Stomach (tissue), 9 donors: Measurements from ENCODE around the gene NUDT6. TPM values are rescaled to one million over a fixed set of nuclear protein-coding genes. Genes with fewer than 3 reads are reported as not detected.

Experiments
- DNase-seq, 2 donors: peaks; one replicate each; pipeline versions ENCODE4 v3.0.0 to v3.0.0-alpha.2; 2013 to 2019
- H3K27ac ChIP-seq, 5 donors: fragments of 200-600 bp in 4 of 5; sonication (generic) in 4 of 5; one replicate each; pipeline ENCODE4 v1.5.1; 2013 to 2019; ENCODE audit warnings: mild to moderate bottlenecking in 1 of 5, moderate library complexity in 1 of 5
- H3K27me3 ChIP-seq, 3 donors: fragments of 200-600 bp; sonication (generic); one replicate each; pipeline ENCODE4 v1.5.1; 2017 to 2019; ENCODE audit warnings: mixed run types in 1 of 3
- H3K36me3 ChIP-seq, 4 donors: fragments of 200-600 bp; sonication (generic); 1 replicate in 3 of 4; 2 replicates in 1 of 4; pipeline ENCODE4 v1.5.1; 2016 to 2019
- H3K4me1 ChIP-seq, 4 donors: fragments of 200-600 bp; sonication (generic); one replicate each; pipeline ENCODE4 v1.5.1; 2016 to 2019
- H3K4me3 ChIP-seq, 4 donors: fragments of 200-600 bp; sonication (generic) in 3 of 4; one replicate each; pipeline ENCODE4 v1.5.1; 2016 to 2019; ENCODE audit warnings: mild to moderate bottlenecking in 1 of 4
- H3K9me3 ChIP-seq, 4 donors: fragments of 200-600 bp; sonication (generic); one replicate each; pipeline ENCODE4 v1.5.1; 2016 to 2019
- CTCF ChIP-seq, 7 experiments: fragments of 450-650 bp in 4 of 7; fragments of 200-600 bp in 3 of 7; sonication (generic) in 3 of 7; IDR thresholded peaks; one replicate each; pipeline ENCODE4 v1.5.1; 2016 to 2019; ENCODE audit warnings: antibody characterized with exemption in 7 of 7, control low read depth in 2 of 7, mild to moderate bottlenecking in 1 of 7
- EP300 ChIP-seq: sonication (generic); formaldehyde crosslinking; IDR thresholded peaks from one replicate; pipeline ENCODE4 v1.6.1; 2017; ENCODE audit warnings: antibody characterized with exemption
- POLR2A ChIP-seq, 4 donors: fragments of 450-650 bp; IDR thresholded peaks; one replicate each; pipeline ENCODE4 v1.6.1; 2016; ENCODE audit warnings: antibody characterized with exemption in 4 of 4, control low read depth in 2 of 4, mild to moderate bottlenecking in 1 of 4, moderate library complexity in 1 of 4
- POLR2AphosphoS5 ChIP-seq, 3 donors: sonication (generic); formaldehyde crosslinking; IDR thresholded peaks; one replicate each; pipeline ENCODE4 v1.6.1; 2016; ENCODE audit warnings: antibody characterized with exemption in 3 of 3
- WGBS, 5 donors: extraction: QIAGEN DNeasy Blood & Tissue Kit in 3 of 5; methylation state at CpG; one replicate each; pipeline versions ENCODE4 v1.1.5 to v1.1.7; 2013 to 2018; 5-methylcytosine and 5-hydroxymethylcytosine counted together
- intact Hi-C: fragments of 100-400 bp; cut with DNase I; formaldehyde crosslinking; loops from one replicate; pipeline ENCODE4 v1.15.1; 2023; ENCODE audit warnings: low total_unique reads
- polyA plus RNA-seq, 3 donors: library from polyadenylated mRNA; stranded (reverse); fragments of 200-250 nt; gene quantifications; one replicate each; pipeline ENCODE4 v1.2.3, GENCODE V29; 2013
- total RNA-seq, 5 donors: library from RNA; depleted of rRNA; stranded (reverse); fragments of >200 nt; gene quantifications; one replicate each; pipeline versions ENCODE4 v1.1.0 to v1.2.3, GENCODE V29; 2014 to 2016
- donor health status: healthy with polysubstance abuse.
- donor health status: Bipolar disorder and iron deficiency.
- donor health status: healthy.

Gene NUDT6
- total and polyA plus RNA-seq, 8 donors = 0.58 to 10.5 (median 5.7) TPM; not detected in 1

- no peaks in the 10 kb centered on the region for H3K36me3 ChIP-seq
- no peak overlapping the region for H3K27ac ChIP-seq
- 77 to 94% (median 85%) methylated on average over 4 of the region's 4 CpGs for WGBS, 5 donors
- H3K27me3 ChIP-seq = no peaks in the 10 kb centered on the region
- TF ChIP-seq EP300 (no peak), POLR2AphosphoS5 (IDR thresholded peaks at IDR 0.05) (no peak), CTCF (IDR thresholded peaks at IDR 0.05) (no peak), POLR2A (IDR thresholded peaks at IDR 0.05) (no peak)
- no peaks in the 10 kb centered on the region for H3K4me1 ChIP-seq
- H3K9me3 ChIP-seq = no peaks in the 10 kb centered on the region
- H3K4me3 ChIP-seq = no peak overlapping the region
- intact Hi-C loops = no loop called here
- no peak for DNase-seq
Observed at GRCh38 chr4:122966201-122966600, 43.8 kb upstream of the NUDT6 start.

GRCh38 chr4:122963216-122963615 is 40.8 kb upstream of the NUDT6 start:
- Histone ChIP-seq H3K9me3 (no peaks in the 10 kb centered on the region), H3K27ac (no peak overlapping the region), H3K4me1 (peaks cover 0 to 15% (median 5%) of the 10 kb centered on the region in 4 donors), H3K27me3 (no peaks in the 10 kb centered on the region), H3K4me3 (no peak overlapping the region), H3K36me3 (no peaks in the 10 kb centered on the region)
- no peak for TF ChIP-seq POLR2A (IDR thresholded peaks at IDR 0.05)
- TF ChIP-seq EP300 = no peak
- no peak for TF ChIP-seq POLR2AphosphoS5 (IDR thresholded peaks at IDR 0.05)
- TF ChIP-seq CTCF (IDR thresholded peaks at IDR 0.05) = no peak
- intact Hi-C loops = no loop called here
- DNase-seq = no peak

GRCh38 chr4:122960611-122961000 is 38.2 kb upstream of the NUDT6 start:
- no peaks in the 10 kb centered on the region for H3K36me3 ChIP-seq
- no peak for TF ChIP-seq EP300
- no peak for TF ChIP-seq POLR2AphosphoS5 (IDR thresholded peaks at IDR 0.05)
- TF ChIP-seq POLR2A (IDR thresholded peaks at IDR 0.05) = no peak
- no peak for TF ChIP-seq CTCF (IDR thresholded peaks at IDR 0.05)
- H3K4me1 ChIP-seq = peaks cover 0 to 15% (median 5%) of the 10 kb centered on the region in 4 donors
- intact Hi-C loops = no loop called here
- peak overlapping the region in 2 of 5 donors; percentile 3 to 30 for H3K27ac ChIP-seq
- H3K4me3 ChIP-seq = no peak overlapping the region
- no peaks in the 10 kb centered on the region for H3K27me3 ChIP-seq
- DNase-seq = no peak
- H3K9me3 ChIP-seq = no peaks in the 10 kb centered on the region
- WGBS, 5 donors = 36 to 58% (median 50%) methylated on average over 2 of the region's 2 CpGs

- no peaks in the 10 kb centered on the region for H3K9me3 ChIP-seq
- WGBS, 5 donors = 46 to 65% (median 57%) methylated on average over 3 of the region's 3 CpGs
- H3K27ac ChIP-seq = peak overlapping the region in 3 of 5 donors; percentile 3 to 30 (median 28)
- H3K36me3 ChIP-seq = no peaks in the 10 kb centered on the region
- intact Hi-C loops = no loop called here
- TF ChIP-seq POLR2AphosphoS5 (IDR thresholded peaks at IDR 0.05) = no peak
- no peak for TF ChIP-seq CTCF (IDR thresholded peaks at IDR 0.05)
- TF ChIP-seq POLR2A (IDR thresholded peaks at IDR 0.05) = no peak
- TF ChIP-seq EP300 = no peak
- no peak for DNase-seq
- no peaks in the 10 kb centered on the region for H3K27me3 ChIP-seq
- no peak overlapping the region for H3K4me3 ChIP-seq
- peaks cover 0 to 15% (median 5%) of the 10 kb centered on the region in 4 donors for H3K4me1 ChIP-seq
Observed at GRCh38 chr4:122959981-122960610, 37.7 kb upstream of the NUDT6 start.
